Mesothelial cell of epicardium (in vitro differentiated cells): ENCODE measurements around the gene SLC35A4. TPM values are rescaled to one million over a fixed set of nuclear protein-coding genes. Genes with fewer than 3 reads are reported as not detected.
"Not testable (repeated sequence)": the region's sequence is repeated elsewhere in the genome, so short reads cannot be mapped to it uniquely, and the experiment has no call there.

ENCODE experiments used
- DNase-seq, 2 experiments: peaks; one replicate each; pipeline ENCODE4 v3.0.0; 2021; ENCODE audit warnings: low spot score in 2 of 2; ENCODE audit not compliant: unreplicated experiment in 2 of 2
- H3K27ac Mint-ChIP-seq: 2 replicates; pipeline ENCODE4 v1.8.0; 2021; ENCODE audit warnings: mixed read lengths
- H3K27me3 Mint-ChIP-seq: 2 replicates; pipeline ENCODE4 v1.8.0; 2021; ENCODE audit warnings: low read depth, mixed read lengths
- H3K36me3 Mint-ChIP-seq: 2 replicates; pipeline ENCODE4 v1.8.0; 2021; ENCODE audit warnings: mixed read lengths
- H3K4me1 Mint-ChIP-seq: 2 replicates; pipeline ENCODE4 v1.8.0; 2021; ENCODE audit warnings: mixed read lengths
- H3K4me3 Mint-ChIP-seq: 2 replicates; pipeline ENCODE4 v1.8.0; 2021; ENCODE audit warnings: mild to moderate bottlenecking, moderate library complexity, mixed read lengths
- H3K9me3 Mint-ChIP-seq: 2 replicates; pipeline ENCODE4 v1.8.0; 2021; ENCODE audit warnings: mixed read lengths
- CTCF ChIP-seq: fragments of 200-600 bp; sonication (generic); IDR thresholded peaks from one replicate; pipeline ENCODE4 v1.5.0; 2021; ENCODE audit warnings: antibody characterized with exemption; ENCODE audit not compliant: unreplicated experiment
- total RNA-seq: library from RNA; stranded (reverse); gene quantifications from 3 replicates; pipeline ENCODE4 v1.2.1, GENCODE V29; 2021

The SLC35A4 gene
- total RNA-seq, 1 donor from 2014 or later = 61.5 TPM

GRCh38 chr5:140600096-140600495 is 35.5 kb downstream of the SLC35A4 start:
- Mint-ChIP-seq H3K27ac (no peak overlapping the region), H3K27me3 (peaks cover 28% of the 10 kb centered on the region), H3K36me3 (no peaks in the 10 kb centered on the region), H3K4me1 (no peaks in the 10 kb centered on the region), H3K4me3 (no peak overlapping the region), H3K9me3 (no peaks in the 10 kb centered on the region)
- DNase-seq = no peak
- no peak for TF ChIP-seq CTCF

- no peaks in the 10 kb centered on the region for H3K9me3 Mint-ChIP-seq
- H3K27ac Mint-ChIP-seq = no peak overlapping the region
- peaks cover 15% of the 10 kb centered on the region for H3K27me3 Mint-ChIP-seq
- H3K4me3 Mint-ChIP-seq = no peak overlapping the region
- TF ChIP-seq CTCF = no peak
- H3K4me1 Mint-ChIP-seq = no peaks in the 10 kb centered on the region
- H3K36me3 Mint-ChIP-seq = no peaks in the 10 kb centered on the region
- DNase-seq = no peak
These were observed 37.5 kb downstream of the SLC35A4 start for GRCh38 chr5:140602147-140602546.

GRCh38 chr5:140603446-140603698 is 38.7 kb downstream of the SLC35A4 start:
- H3K4me1 Mint-ChIP-seq, H3K27ac Mint-ChIP-seq, H3K36me3 Mint-ChIP-seq, H3K4me3 Mint-ChIP-seq, DNase-seq, H3K9me3 Mint-ChIP-seq: not testable (repeated sequence)
- H3K27me3 Mint-ChIP-seq = peaks cover 12% of the 10 kb centered on the region

GRCh38 chr5:140603734-140604133 is 39.1 kb downstream of the SLC35A4 start:
- Mint-ChIP-seq H3K36me3 (no peaks in the 10 kb centered on the region), H3K27ac (no peak overlapping the region), H3K27me3 (peaks cover 11% of the 10 kb centered on the region), H3K4me1 (no peaks in the 10 kb centered on the region), H3K9me3 (no peaks in the 10 kb centered on the region), H3K4me3 (no peak overlapping the region)
- DNase-seq = no peak
- no peak for TF ChIP-seq CTCF

GRCh38 chr5:140605879-140606278 is 41.3 kb downstream of the SLC35A4 start:
- no peak for TF ChIP-seq CTCF
- no peak for DNase-seq
- Mint-ChIP-seq H3K36me3 (no peaks in the 10 kb centered on the region), H3K27ac (no peak overlapping the region), H3K4me3 (no peak overlapping the region), H3K9me3 (no peaks in the 10 kb centered on the region), H3K4me1 (no peaks in the 10 kb centered on the region), H3K27me3 (peaks cover 2% of the 10 kb centered on the region)

- Mint-ChIP-seq H3K36me3 (no peaks in the 10 kb centered on the region), H3K9me3 (peaks cover 7% of the 10 kb centered on the region), H3K27me3 (peaks cover 3% of the 10 kb centered on the region), H3K27ac (no peak overlapping the region), H3K4me3 (no peak overlapping the region), H3K4me1 (no peaks in the 10 kb centered on the region)
- no peak for DNase-seq
- no peak for TF ChIP-seq CTCF
These were observed 42.4 kb downstream of the SLC35A4 start for GRCh38 chr5:140607031-140607430.
